DND-41 (cell line): ENCODE data around the gene BEND5.

Experiments used
- ATAC-seq: fragments of 200-7000 bp; cut with Tn5 transposase; 3 replicates; pipeline ENCODE4 v1.9.1; 2021; ENCODE audit warnings: low read depth; ENCODE audit not compliant: insufficient read depth
- DNase-seq: peaks from one replicate; pipeline ENCODE4 v3.0.0-alpha.2; 2020
- H2AFZ ChIP-seq: 2 replicates; pipeline ENCODE4 v1.6.0; 2012; ENCODE audit warnings: low read depth, low read length
- H3K27ac ChIP-seq: 2 replicates; pipeline ENCODE4 v1.5.1; 2012; ENCODE audit warnings: low read length, inconsistent platforms
- H3K27me3 ChIP-seq: fragments of 200-600 bp; sonication (generic); 2 replicates; pipeline ENCODE4 v1.6.0; 2012; ENCODE audit warnings: low read length, mild to moderate bottlenecking, inconsistent platforms; ENCODE audit not compliant: insufficient read depth, poor library complexity
- H3K36me3 ChIP-seq: 2 replicates; pipeline ENCODE4 v1.5.1; 2012; ENCODE audit warnings: low read length, inconsistent platforms; ENCODE audit not compliant: insufficient read depth
- H3K4me1 ChIP-seq: 2 replicates; pipeline ENCODE4 v1.5.1; 2012; ENCODE audit warnings: mild to moderate bottlenecking, low read length; ENCODE audit not compliant: insufficient read depth
- H3K4me2 ChIP-seq: 2 replicates; pipeline ENCODE4 v1.6.0; 2012; ENCODE audit warnings: mild to moderate bottlenecking, moderate library complexity, low read length, inconsistent platforms; ENCODE audit not compliant: insufficient read depth
- H3K4me3 ChIP-seq, 2 experiments: fragments of 200-600 bp in 1 of 2; shearing (Covaris generic) in 1 of 2; 2 replicates each; pipeline ENCODE4 v1.5.1; 2012 to 2016; ENCODE audit warnings: inconsistent platforms in 2 of 2, low read length in 2 of 2, mild to moderate bottlenecking in 2 of 2, low read depth in 1 of 2, moderate library complexity in 1 of 2
- H3K79me2 ChIP-seq: 2 replicates; pipeline ENCODE4 v1.6.0; 2012; ENCODE audit warnings: low read length, inconsistent platforms; ENCODE audit not compliant: insufficient read depth
- H3K9ac ChIP-seq: 2 replicates; pipeline ENCODE4 v1.6.0; 2012; ENCODE audit warnings: low read depth, mild to moderate bottlenecking, inconsistent platforms, low read length, moderate library complexity
- H3K9me3 ChIP-seq: 2 replicates; pipeline ENCODE4 v1.5.1; 2012; ENCODE audit warnings: low read length, moderate library complexity, mild to moderate bottlenecking, inconsistent platforms; ENCODE audit not compliant: insufficient read depth, severe bottlenecking
- H4K20me1 ChIP-seq: 2 replicates; pipeline ENCODE4 v1.6.0; 2012; ENCODE audit warnings: low read length; ENCODE audit not compliant: insufficient read depth
- CTCF ChIP-seq: IDR thresholded peaks from 2 replicates; pipeline ENCODE4 v1.5.1; 2012; ENCODE audit warnings: borderline replicate concordance, low read length, moderate library complexity, mild to moderate bottlenecking; ENCODE audit not compliant: poor library complexity, severe bottlenecking; ENCODE audit errors: extremely low read depth
- EZH2 ChIP-seq: IDR thresholded peaks from 3 replicates; pipeline ENCODE4 v1.6.1; 2012; ENCODE audit warnings: borderline replicate concordance, low read depth, mild to moderate bottlenecking, moderate library complexity, low read length, inconsistent platforms; ENCODE audit not compliant: severe bottlenecking

The BEND5 gene

GRCh38 chr1:48681476-48682305 lies 95.0 kb downstream of the BEND5 start:
- H2AFZ ChIP-seq = no peak overlapping the region
- H3K79me2 ChIP-seq = no peaks in the 10 kb centered on the region
- no peaks in the 10 kb centered on the region for H4K20me1 ChIP-seq
- H3K27ac ChIP-seq = no peak overlapping the region
- no peaks in the 10 kb centered on the region for H3K36me3 ChIP-seq
- H3K9ac ChIP-seq = no peak overlapping the region
- H3K9me3 ChIP-seq = no peaks in the 10 kb centered on the region
- H3K4me3 ChIP-seq = no peak overlapping the region
- H3K27me3 ChIP-seq = peaks cover 8% of the 10 kb centered on the region
- DNase-seq (no peak), ATAC-seq (no peak)
- no peak for TF ChIP-seq EZH2
- no peak for TF ChIP-seq CTCF
- H3K4me1 ChIP-seq = no peaks in the 10 kb centered on the region
- H3K4me2 ChIP-seq = no peak overlapping the region

- H3K9ac ChIP-seq = no peak overlapping the region
- no peak for ATAC-seq
- no peaks in the 10 kb centered on the region for H3K9me3 ChIP-seq
- no peaks in the 10 kb centered on the region for H3K79me2 ChIP-seq
- H4K20me1 ChIP-seq = no peaks in the 10 kb centered on the region
- TF ChIP-seq EZH2 = no peak
- no peak for TF ChIP-seq CTCF
- DNase-seq = no peak
- H3K4me3 ChIP-seq = no peak overlapping the region
- H3K4me2 ChIP-seq = no peak overlapping the region
- H3K27ac ChIP-seq = no peak overlapping the region
- no peaks in the 10 kb centered on the region for H3K4me1 ChIP-seq
- H2AFZ ChIP-seq = no peak overlapping the region
- peaks cover 11% of the 10 kb centered on the region for H3K27me3 ChIP-seq
- H3K36me3 ChIP-seq = no peaks in the 10 kb centered on the region
Observed at GRCh38 chr1:48680411-48681035, 96.2 kb downstream of the BEND5 start.

GRCh38 chr1:48679859-48680258 lies 96.8 kb downstream of the BEND5 start:
- H4K20me1 ChIP-seq = no peaks in the 10 kb centered on the region

More at GRCh38 chr1:48679859-48680258, 96.8 kb downstream of the BEND5 start:
- H3K9me3 ChIP-seq = no peaks in the 10 kb centered on the region
- no peak overlapping the region for H2AFZ ChIP-seq
- H3K4me2 ChIP-seq = no peak overlapping the region
- no peaks in the 10 kb centered on the region for H3K36me3 ChIP-seq
- H3K79me2 ChIP-seq = no peaks in the 10 kb centered on the region
- DNase-seq = no peak
- no peak overlapping the region for H3K4me3 ChIP-seq
- no peak overlapping the region for H3K27ac ChIP-seq
- no peak for TF ChIP-seq CTCF
- no peak for TF ChIP-seq EZH2
- H3K4me1 ChIP-seq = no peaks in the 10 kb centered on the region
- H3K9ac ChIP-seq = no peak overlapping the region
- ATAC-seq = no peak
- H3K27me3 ChIP-seq = peaks cover 11% of the 10 kb centered on the region
